SK-N-SH treated with all-trans-retinoic acid at 6 μM for 48 hours (cell line): Measurements from ENCODE around the gene RNF213.

Experiments used
- ATAC-seq: fragments of 200-7000 bp; cut with Tn5 transposase; 3 replicates; pipeline ENCODE4 v1.9.1; 2020; ENCODE audit warnings: mild to moderate bottlenecking, moderate library complexity
- ARNTL ChIP-seq: fragments of 450-650 bp; formaldehyde crosslinking; IDR thresholded peaks from 2 replicates; pipeline ENCODE4 v1.5.0; 2020; ENCODE audit warnings: low read depth, mild to moderate bottlenecking, moderate library complexity, borderline replicate concordance
- BACH2 ChIP-seq: fragments of 250-450 bp; sonication (Bioruptor Pico); IDR thresholded peaks from 2 replicates; pipeline ENCODE4 v1.9.0; 2021; ENCODE audit warnings: mild to moderate bottlenecking, borderline replicate concordance
- CREB5 ChIP-seq: fragments of 250-450 bp; sonication (Bioruptor Pico); IDR thresholded peaks from 2 replicates; pipeline ENCODE4 v1.5.1; 2020; ENCODE audit warnings: low read depth, mild to moderate bottlenecking, moderate library complexity
- CSDC2 ChIP-seq: fragments of 250-450 bp; sonication (Bioruptor Pico); IDR thresholded peaks from 2 replicates; pipeline ENCODE4 v1.5.0; 2020; ENCODE audit warnings: mild to moderate bottlenecking, moderate library complexity
- CSRNP3 ChIP-seq: fragments of 250-450 bp; sonication (Bioruptor Pico); IDR thresholded peaks from 2 replicates; pipeline ENCODE4 v1.5.1; 2021; ENCODE audit warnings: mild to moderate bottlenecking, moderate library complexity
- ESRRG ChIP-seq: fragments of 250-450 bp; sonication (Bioruptor Pico); IDR thresholded peaks from 2 replicates; pipeline ENCODE4 v1.6.1; 2021; ENCODE audit warnings: mild to moderate bottlenecking
- GLIS3 ChIP-seq: fragments of 250-450 bp; sonication (Bioruptor Pico); IDR thresholded peaks from 2 replicates; pipeline ENCODE4 v1.5.0; 2020; ENCODE audit warnings: mild to moderate bottlenecking, moderate library complexity
- ISL1 ChIP-seq: fragments of 250-450 bp; sonication (Bioruptor Pico); IDR thresholded peaks from 2 replicates; pipeline ENCODE4 v2.1.2; 2022; ENCODE audit warnings: mild to moderate bottlenecking, moderate library complexity
- OSR1 ChIP-seq: fragments of 250-450 bp; sonication (Bioruptor Pico); IDR thresholded peaks from 2 replicates; pipeline ENCODE4 v1.8.0; 2022; ENCODE audit warnings: moderate library complexity, mild to moderate bottlenecking, inconsistent platforms
- PPARA ChIP-seq: fragments of 250-450 bp; sonication (Bioruptor Pico); IDR thresholded peaks from 2 replicates; pipeline ENCODE4 v1.5.0; 2020; ENCODE audit warnings: mild to moderate bottlenecking, borderline replicate concordance
- RARB ChIP-seq: fragments of 250-450 bp; sonication (Bioruptor Pico); IDR thresholded peaks from 2 replicates; pipeline ENCODE4 v1.8.0; 2021; ENCODE audit warnings: mild to moderate bottlenecking, moderate library complexity
- TCF4 ChIP-seq: fragments of 250-450 bp; sonication (Bioruptor Pico); IDR thresholded peaks from 2 replicates; pipeline ENCODE4 v1.8.0; 2021; ENCODE audit warnings: mild to moderate bottlenecking, moderate library complexity, borderline replicate concordance
- ZC3H10 ChIP-seq: fragments of 250-450 bp; sonication (Bioruptor Pico); IDR thresholded peaks from 2 replicates; pipeline ENCODE4 v1.5.1; 2021; ENCODE audit warnings: mild to moderate bottlenecking, moderate library complexity
- ZFP3 ChIP-seq: fragments of 250-450 bp; sonication (Bioruptor Pico); IDR thresholded peaks from 2 replicates; pipeline ENCODE4 v1.5.0; 2020; ENCODE audit warnings: mild to moderate bottlenecking, moderate library complexity
- ZFP30 ChIP-seq: fragments of 450-650 bp; formaldehyde crosslinking; IDR thresholded peaks from 2 replicates; pipeline ENCODE4 v1.5.0; 2022; ENCODE audit warnings: mild to moderate bottlenecking, moderate library complexity
- ZNF565 ChIP-seq: fragments of 450-650 bp; formaldehyde crosslinking; conservative IDR thresholded peaks from 2 replicates; pipeline ENCODE4 v1.5.0; 2020; ENCODE audit warnings: low read depth, mild to moderate bottlenecking, moderate library complexity
- ZNF70 ChIP-seq: fragments of 450-650 bp; formaldehyde crosslinking; IDR thresholded peaks from 2 replicates; pipeline ENCODE4 v1.5.0; 2020; ENCODE audit warnings: mild to moderate bottlenecking, moderate library complexity

RNF213 gene

GRCh38 chr17:80446645-80447405, 186.2 kb downstream of the RNF213 start:
- ATAC-seq: peak; percentile 46
- TF ChIP-seq ESRRG (CRISPR knock-in tag) (no peak), OSR1 (CRISPR knock-in tag) (no peak), TCF4 (no peak), ZNF70 (CRISPR knock-in tag) (no peak), BACH2 (CRISPR knock-in tag) (no peak), PPARA (CRISPR knock-in tag) (no peak), RARB (no peak), ZFP3 (CRISPR knock-in tag) (no peak), CSRNP3 (no peak), CREB5 (no peak), ARNTL (no peak), CSDC2 (CRISPR knock-in tag) (no peak)

GRCh38 chr17:80447790-80448189, 187.1 kb downstream of the RNF213 start:
- ATAC-seq: no peak
- no peak for TF ChIP-seq CSRNP3
- TF ChIP-seq PPARA (CRISPR knock-in tag): no peak
- no peak for TF ChIP-seq ESRRG (CRISPR knock-in tag)
- TF ChIP-seq ZC3H10 (CRISPR knock-in tag): no peak
- no peak for TF ChIP-seq ISL1 (CRISPR knock-in tag)
- TF ChIP-seq ZFP30: no peak
- no peak for TF ChIP-seq ZNF565 (CRISPR knock-in tag)
- no peak for TF ChIP-seq ZFP3 (CRISPR knock-in tag)
- TF ChIP-seq GLIS3 (CRISPR knock-in tag): no peak
- no peak for TF ChIP-seq CREB5
